GM23338 (cell line): Measurements from ENCODE around the gene KCTD17. TPM values are rescaled to one million over a fixed set of nuclear protein-coding genes. Genes with fewer than 3 reads are reported as not detected.

ENCODE experiments used
- ATAC-seq: fragments of 200-7000 bp; cut with Tn5 transposase; 3 replicates; pipeline ENCODE4 v1.9.1; 2020
- DNase-seq: peaks from one replicate; pipeline ENCODE4 v3.0.0-alpha.2; 2015; ENCODE audit warnings: low spot score
- H2AFZ ChIP-seq: fragments of 200-600 bp; sonication (generic); 2 replicates; pipeline ENCODE4 v1.8.0; 2016; ENCODE audit warnings: antibody characterized with exemption, mild to moderate bottlenecking, moderate library complexity
- H3F3A ChIP-seq: fragments of 200-600 bp; sonication (generic); replicated peaks from 2 replicates; pipeline ENCODE4 v1.8.0; 2017; ENCODE audit warnings: antibody characterized with exemption, mixed run types, low read depth
- H3K27ac ChIP-seq: fragments of 200-600 bp; sonication (generic); 2 replicates; pipeline ENCODE4 v1.6.1; 2016; ENCODE audit warnings: low read depth
- H3K27me3 ChIP-seq: fragments of 200-600 bp; sonication (generic); 2 replicates; pipeline ENCODE4 v1.8.0; 2016; ENCODE audit warnings: mild to moderate bottlenecking, mixed run types, moderate library complexity; ENCODE audit not compliant: insufficient read depth
- H3K36me3 ChIP-seq: fragments of 200-600 bp; sonication (generic); 2 replicates; pipeline ENCODE4 v1.8.0; 2016; ENCODE audit warnings: mild to moderate bottlenecking; ENCODE audit not compliant: insufficient read depth
- H3K4me1 ChIP-seq: fragments of 200-600 bp; sonication (generic); 2 replicates; pipeline ENCODE4 v1.8.0; 2016; ENCODE audit warnings: mild to moderate bottlenecking, moderate library complexity; ENCODE audit not compliant: insufficient read depth
- H3K4me2 ChIP-seq: fragments of 200-600 bp; sonication (generic); 2 replicates; pipeline ENCODE4 v1.7.1; 2017; ENCODE audit warnings: mixed run types
- H3K4me3 ChIP-seq: fragments of 200-600 bp; sonication (generic); 2 replicates; pipeline ENCODE4 v1.6.1; 2016; ENCODE audit warnings: mixed run types
- H3K79me2 ChIP-seq: fragments of 200-600 bp; sonication (generic); replicated peaks from 2 replicates; pipeline ENCODE4 v1.8.0; 2017; ENCODE audit warnings: mild to moderate bottlenecking; ENCODE audit not compliant: insufficient read depth
- H3K9me2 ChIP-seq: fragments of 200-600 bp; sonication (generic); 2 replicates; pipeline ENCODE4 v1.8.0; 2017; ENCODE audit not compliant: insufficient read depth
- H4K20me1 ChIP-seq: fragments of 200-600 bp; sonication (generic); replicated peaks from 2 replicates; pipeline ENCODE4 v1.8.0; 2017; ENCODE audit warnings: mild to moderate bottlenecking; ENCODE audit not compliant: insufficient read depth
- H3K27ac Mint-ChIP-seq: 2 replicates; pipeline ENCODE4 v1.8.0; 2020; ENCODE audit warnings: inconsistent platforms, mild to moderate bottlenecking, moderate library complexity, mixed read lengths
- H3K27me3 Mint-ChIP-seq: 3 replicates; pipeline ENCODE4 v1.8.0; 2022; ENCODE audit warnings: low read depth, mild to moderate bottlenecking, moderate library complexity, mixed read lengths, inconsistent platforms; ENCODE audit not compliant: insufficient read depth, poor library complexity
- H3K36me3 Mint-ChIP-seq: 3 replicates; pipeline ENCODE4 v1.8.0; 2021; ENCODE audit warnings: low read depth, mild to moderate bottlenecking, inconsistent platforms, moderate library complexity, mixed read lengths
- H3K4me1 Mint-ChIP-seq: 3 replicates; pipeline ENCODE4 v1.8.0; 2020; ENCODE audit warnings: mild to moderate bottlenecking, inconsistent platforms, mixed read lengths
- H3K4me3 Mint-ChIP-seq: 3 replicates; pipeline ENCODE4 v1.8.0; 2021; ENCODE audit warnings: moderate library complexity, mild to moderate bottlenecking, inconsistent platforms, mixed read lengths
- H3K9me3 Mint-ChIP-seq: 3 replicates; pipeline ENCODE4 v1.8.0; 2020; ENCODE audit warnings: moderate library complexity, mild to moderate bottlenecking, inconsistent platforms, mixed read lengths
- CREB1 ChIP-seq: fragments of 250-450 bp; sonication (Bioruptor Pico); IDR thresholded peaks from 2 replicates; pipeline ENCODE4 v1.5.0; 2020; ENCODE audit warnings: low read depth, mild to moderate bottlenecking, moderate library complexity
- EZH2 ChIP-seq: fragments of 200-600 bp; sonication (generic); IDR thresholded peaks from one replicate; pipeline ENCODE4 v1.8.0; 2017; ENCODE audit warnings: antibody characterized with exemption, mild to moderate bottlenecking, low read depth; ENCODE audit not compliant: unreplicated experiment
- EZH2phosphoT487 ChIP-seq: fragments of 200-600 bp; sonication (generic); IDR thresholded peaks from one replicate; pipeline ENCODE4 v1.8.1; 2018; ENCODE audit warnings: antibody characterized with exemption; ENCODE audit not compliant: unreplicated experiment
- NANOG ChIP-seq: IDR thresholded peaks from 2 replicates; pipeline ENCODE4 v1.6.1; 2016; ENCODE audit warnings: antibody characterized with exemption, borderline replicate concordance
- POLR2AphosphoS5 ChIP-seq: IDR thresholded peaks from 2 replicates; pipeline ENCODE4 v1.6.1; 2016; ENCODE audit warnings: antibody characterized with exemption, low read depth
- STAT1 ChIP-seq: IDR thresholded peaks from one replicate; pipeline ENCODE4 v1.6.1; 2016; ENCODE audit warnings: antibody characterized with exemption; ENCODE audit not compliant: unreplicated experiment
- ZNF114 ChIP-seq: fragments of 250-450 bp; sonication (Bioruptor Pico); IDR thresholded peaks from 2 replicates; pipeline ENCODE4 v1.5.0; 2020; ENCODE audit warnings: mild to moderate bottlenecking, moderate library complexity
- polyA plus RNA-seq: library from polyadenylated mRNA; unstranded; fragments of >200 nt; fragmentation: Nextera tagmentation; extraction: Ambion mirVana; gene quantifications from 2 replicates; pipeline ENCODE4 v1.2.1, GENCODE V29; 2016
- total RNA-seq: library from RNA; depleted of rRNA; stranded (reverse); fragments of >200 nt; shearing (Covaris generic); gene quantifications from 2 replicates; pipeline ENCODE4 v1.2.3, GENCODE V29; 2014
- TF ChIP-seq, protein P1 (sequence below): IDR thresholded peaks from one replicate; pipeline ENCODE4 v1.6.1; 2018; ENCODE audit warnings: antibody characterized with exemption; ENCODE audit not compliant: unreplicated experiment
- TF ChIP-seq, protein P2 (sequence below): IDR thresholded peaks from 2 replicates; pipeline ENCODE4 v1.6.1; 2016; ENCODE audit warnings: antibody characterized with exemption

The KCTD17 gene
- total and polyA plus RNA-seq, 2 experiments from 2014 or later = 25.1 to 35.0 TPM

DNA sequence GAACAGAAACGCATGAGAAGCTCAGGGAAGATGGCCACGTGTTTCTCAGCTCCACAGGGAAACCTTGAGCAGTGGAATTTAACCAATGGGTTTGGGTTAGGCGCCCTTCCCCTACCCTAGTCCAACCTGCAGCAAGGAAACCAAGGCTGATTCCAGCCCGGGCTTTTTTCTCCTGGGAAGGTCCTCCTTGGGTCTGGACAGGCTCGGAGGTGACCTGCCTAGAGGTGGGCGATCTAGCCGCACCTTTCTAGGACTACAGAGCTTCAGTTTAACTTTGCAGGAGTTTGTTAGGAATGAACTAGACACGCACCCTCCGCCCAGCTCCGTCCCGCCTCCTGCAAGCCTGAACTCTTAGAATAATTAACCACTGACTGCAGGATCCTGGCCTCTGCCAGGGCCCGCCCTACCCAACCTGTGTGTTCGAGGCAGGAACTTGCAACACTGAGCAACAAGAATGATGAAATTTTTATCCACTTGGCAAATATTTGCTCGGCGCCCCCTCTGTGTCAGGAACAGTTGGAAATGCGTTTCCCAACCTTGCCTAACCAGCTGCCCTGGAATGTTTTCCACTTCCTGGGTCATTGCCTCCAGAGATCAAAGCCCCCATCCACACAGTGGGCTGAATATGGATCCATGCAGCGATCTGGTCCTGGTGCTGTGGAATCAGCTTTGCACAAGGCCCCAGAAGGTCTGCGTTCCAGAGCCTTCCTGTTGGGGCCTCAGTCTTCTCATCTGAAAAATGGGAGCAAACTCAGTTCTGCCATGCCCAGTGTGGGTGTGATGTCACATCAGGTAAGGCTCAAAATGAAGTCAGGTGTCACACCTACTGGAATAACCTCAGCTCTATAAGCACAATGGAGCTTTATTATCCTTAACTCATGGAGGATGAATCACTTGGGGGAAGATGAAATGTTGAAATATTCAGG is 18.7 kb upstream of the KCTD17 start:
- Mint-ChIP-seq H3K36me3 (peaks cover 9% of the 10 kb centered on the region; the same call in 2 of the 3 replicates), H3K27me3 (peaks cover 11% of the 10 kb centered on the region), H3K4me1 (peaks cover 36% of the 10 kb centered on the region), H3K4me3 (no peak overlapping the region), H3K27ac (peak overlapping the region; percentile 32; the same call in 1 of the 2 replicates), H3K9me3 (no peaks in the 10 kb centered on the region)
- Histone ChIP-seq H4K20me1 (peaks cover 1% of the 10 kb centered on the region), H3K4me3 (no peak overlapping the region), H3K4me2 (no peak overlapping the region), H3K79me2 (no peaks in the 10 kb centered on the region), H3F3A (0 out of 2 replicates have a peak, but pooled peaks cover 7% of the 10 kb centered on the region), H2AFZ (no peak overlapping the region), H3K4me1 (peaks cover 14% of the 10 kb centered on the region; the same call in 1 of the 2 replicates), H3K9me2 (no peaks in the 10 kb centered on the region), H3K36me3 (peaks cover under 1% of the 10 kb centered on the region; the same call in 1 of the 2 replicates), H3K27me3 (no peaks in the 10 kb centered on the region), H3K27ac (no peak overlapping the region)
- ATAC-seq (peak; percentile 29; the same call in 2 of the 3 replicates), DNase-seq (peak; percentile 54)
- TF ChIP-seq EZH2phosphoT487 (no peak), NANOG (no peak), STAT1 (no peak), CREB1 (CRISPR knock-in tag) (no peak), EZH2 (no peak), ZNF114 (CRISPR knock-in tag) (no peak), POLR2AphosphoS5 (no peak)
- TF ChIP-seq, protein P1, sequence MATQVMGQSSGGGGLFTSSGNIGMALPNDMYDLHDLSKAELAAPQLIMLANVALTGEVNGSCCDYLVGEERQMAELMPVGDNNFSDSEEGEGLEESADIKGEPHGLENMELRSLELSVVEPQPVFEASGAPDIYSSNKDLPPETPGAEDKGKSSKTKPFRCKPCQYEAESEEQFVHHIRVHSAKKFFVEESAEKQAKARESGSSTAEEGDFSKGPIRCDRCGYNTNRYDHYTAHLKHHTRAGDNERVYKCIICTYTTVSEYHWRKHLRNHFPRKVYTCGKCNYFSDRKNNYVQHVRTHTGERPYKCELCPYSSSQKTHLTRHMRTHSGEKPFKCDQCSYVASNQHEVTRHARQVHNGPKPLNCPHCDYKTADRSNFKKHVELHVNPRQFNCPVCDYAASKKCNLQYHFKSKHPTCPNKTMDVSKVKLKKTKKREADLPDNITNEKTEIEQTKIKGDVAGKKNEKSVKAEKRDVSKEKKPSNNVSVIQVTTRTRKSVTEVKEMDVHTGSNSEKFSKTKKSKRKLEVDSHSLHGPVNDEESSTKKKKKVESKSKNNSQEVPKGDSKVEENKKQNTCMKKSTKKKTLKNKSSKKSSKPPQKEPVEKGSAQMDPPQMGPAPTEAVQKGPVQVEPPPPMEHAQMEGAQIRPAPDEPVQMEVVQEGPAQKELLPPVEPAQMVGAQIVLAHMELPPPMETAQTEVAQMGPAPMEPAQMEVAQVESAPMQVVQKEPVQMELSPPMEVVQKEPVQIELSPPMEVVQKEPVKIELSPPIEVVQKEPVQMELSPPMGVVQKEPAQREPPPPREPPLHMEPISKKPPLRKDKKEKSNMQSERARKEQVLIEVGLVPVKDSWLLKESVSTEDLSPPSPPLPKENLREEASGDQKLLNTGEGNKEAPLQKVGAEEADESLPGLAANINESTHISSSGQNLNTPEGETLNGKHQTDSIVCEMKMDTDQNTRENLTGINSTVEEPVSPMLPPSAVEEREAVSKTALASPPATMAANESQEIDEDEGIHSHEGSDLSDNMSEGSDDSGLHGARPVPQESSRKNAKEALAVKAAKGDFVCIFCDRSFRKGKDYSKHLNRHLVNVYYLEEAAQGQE = no peak
- TF ChIP-seq, protein P2, sequence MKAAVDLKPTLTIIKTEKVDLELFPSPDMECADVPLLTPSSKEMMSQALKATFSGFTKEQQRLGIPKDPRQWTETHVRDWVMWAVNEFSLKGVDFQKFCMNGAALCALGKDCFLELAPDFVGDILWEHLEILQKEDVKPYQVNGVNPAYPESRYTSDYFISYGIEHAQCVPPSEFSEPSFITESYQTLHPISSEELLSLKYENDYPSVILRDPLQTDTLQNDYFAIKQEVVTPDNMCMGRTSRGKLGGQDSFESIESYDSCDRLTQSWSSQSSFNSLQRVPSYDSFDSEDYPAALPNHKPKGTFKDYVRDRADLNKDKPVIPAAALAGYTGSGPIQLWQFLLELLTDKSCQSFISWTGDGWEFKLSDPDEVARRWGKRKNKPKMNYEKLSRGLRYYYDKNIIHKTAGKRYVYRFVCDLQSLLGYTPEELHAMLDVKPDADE = no peak
